ENCODE results near the gene MMP24OS.

MMP24OS gene

DNA sequence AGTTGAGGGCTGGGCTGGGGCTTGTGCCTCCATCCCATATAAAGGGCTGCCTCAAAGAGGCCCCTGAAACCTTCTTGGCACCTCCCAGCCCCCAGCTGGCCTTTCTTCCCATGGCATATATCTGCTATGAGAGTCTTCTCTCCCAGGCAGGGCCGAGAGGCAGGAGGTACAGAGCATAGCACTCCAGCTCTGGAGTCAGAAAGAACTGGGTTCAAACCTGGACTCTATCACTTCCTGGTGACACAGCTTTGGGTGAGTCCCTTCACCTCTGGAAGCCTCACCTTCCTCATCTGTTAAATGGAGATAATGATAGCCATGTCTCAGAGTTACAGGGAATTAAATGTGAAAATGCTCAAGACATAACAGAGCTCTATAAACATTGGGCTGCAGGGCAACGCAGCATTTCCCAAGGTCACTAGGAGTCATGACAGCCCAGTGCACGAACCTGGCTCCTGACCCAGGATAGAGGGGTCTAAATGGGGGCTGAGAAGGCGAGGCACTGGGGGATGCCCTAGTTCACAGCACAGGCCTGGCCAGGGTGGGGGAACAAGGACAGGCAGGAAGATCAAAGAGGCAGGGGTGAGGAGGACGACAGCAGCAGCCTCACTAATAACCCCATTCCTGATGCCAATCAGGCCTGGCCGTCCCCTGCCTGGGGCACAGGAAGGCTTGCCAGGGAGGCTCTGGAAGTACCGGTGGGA is 12.4 kb upstream of the MMP24OS start:
- no peak for DNase-seq

DNA sequence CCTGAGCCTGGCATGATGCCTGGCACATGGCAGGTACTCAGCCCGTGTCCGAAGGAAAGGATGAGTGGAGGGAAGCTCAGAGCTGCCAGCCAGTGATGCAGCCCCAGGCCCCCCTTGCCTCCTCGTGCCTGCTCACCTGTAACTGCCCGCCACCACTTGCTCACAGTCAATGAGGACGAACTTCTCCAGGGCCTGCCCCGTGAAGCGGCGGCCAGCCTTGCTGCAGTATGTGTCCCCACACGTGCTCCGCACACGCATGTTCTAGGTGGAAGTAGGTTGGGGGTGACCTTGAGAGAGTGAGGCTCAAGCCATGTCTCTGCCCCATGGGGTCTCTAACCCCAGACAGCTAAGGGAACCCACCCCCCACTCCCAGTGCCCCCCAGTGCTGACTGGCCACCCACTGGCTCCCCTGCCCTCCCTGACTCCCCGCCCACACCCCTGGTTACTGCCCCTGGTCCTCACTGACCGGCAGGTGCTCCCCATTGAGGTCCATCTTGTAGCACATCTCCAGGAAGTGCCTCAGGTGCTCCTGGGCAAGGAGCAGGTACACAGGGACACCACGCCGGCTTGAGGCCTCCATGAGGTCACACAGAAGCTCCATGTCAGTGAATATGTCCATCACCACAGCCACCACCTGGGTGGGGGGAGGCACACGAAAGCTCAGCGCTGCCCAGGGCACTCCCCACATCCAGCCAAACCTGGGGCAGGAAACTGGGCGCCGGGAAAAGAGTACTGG is 10.6 kb upstream of the MMP24OS start:
- DNase-seq = no peak

DNA sequence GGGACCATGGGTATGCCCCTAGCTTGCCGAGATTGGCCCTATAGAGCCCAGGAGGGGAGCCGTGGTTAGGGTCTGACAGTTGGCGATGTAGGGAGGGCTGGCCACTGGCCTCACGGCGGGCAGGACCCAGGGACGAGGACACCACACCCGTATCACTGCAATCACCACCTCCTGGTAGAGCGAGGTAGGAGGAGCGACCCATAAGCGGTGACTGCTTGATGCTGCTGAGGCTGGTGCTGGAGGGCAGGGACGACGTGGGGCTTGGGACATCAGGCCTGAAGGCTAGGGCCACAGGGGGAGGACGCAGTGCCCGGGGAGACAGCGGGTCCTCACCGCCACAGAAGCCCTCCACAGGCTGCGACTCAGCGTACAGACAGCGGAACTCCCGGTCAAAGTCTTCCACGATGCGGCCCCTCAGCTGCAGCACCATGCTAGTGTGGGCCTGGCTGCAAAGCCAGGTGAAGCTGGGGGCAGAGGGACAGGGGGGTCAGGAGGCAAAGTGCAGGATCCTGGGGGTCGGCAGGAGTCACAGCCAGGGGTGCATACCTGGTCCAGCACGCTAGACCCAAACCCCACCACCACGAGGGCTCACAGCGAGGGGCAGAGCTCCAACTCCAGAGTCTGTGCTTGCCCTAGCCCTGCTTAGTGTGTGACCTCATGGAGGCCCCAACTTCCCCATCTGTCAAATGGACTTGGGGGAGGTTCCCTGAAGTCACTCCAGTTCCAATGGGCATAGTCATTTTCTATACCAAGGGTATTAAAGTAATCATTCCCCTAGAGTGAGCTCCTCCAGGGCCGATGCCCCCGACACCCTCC is 9.8 kb upstream of the MMP24OS start:
- no peak for DNase-seq

DNA sequence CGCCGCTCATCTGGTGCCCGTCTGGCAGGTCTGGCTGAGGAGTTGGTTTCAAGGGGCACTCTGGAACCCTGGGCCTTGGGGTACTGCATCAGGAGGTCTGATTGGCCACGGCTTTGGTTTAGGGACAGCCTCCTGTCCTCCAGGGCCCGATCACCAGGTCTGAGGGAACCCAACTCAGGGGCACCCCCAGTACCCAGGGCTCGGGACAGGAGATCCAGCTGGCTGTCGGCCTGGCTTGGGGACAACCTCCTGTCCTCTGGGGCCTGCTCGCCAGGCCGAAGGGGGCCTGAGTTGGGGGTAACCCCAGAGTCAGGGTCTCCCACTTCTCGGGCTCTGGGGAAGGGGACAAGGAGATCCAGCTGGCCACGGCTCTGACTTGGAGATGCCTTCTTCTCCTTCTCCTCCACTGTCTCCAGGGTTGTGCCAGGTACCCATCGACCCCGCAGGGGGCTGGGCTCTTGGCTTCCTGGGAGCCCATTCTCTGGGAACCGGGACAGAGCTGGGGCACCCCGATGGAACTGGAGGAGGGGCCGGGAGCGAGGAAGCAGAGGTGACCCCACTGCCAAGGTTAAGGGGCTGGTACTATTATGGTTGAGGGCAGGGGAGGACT is 9.1 kb upstream of the MMP24OS start:
- no peak for DNase-seq

DNA sequence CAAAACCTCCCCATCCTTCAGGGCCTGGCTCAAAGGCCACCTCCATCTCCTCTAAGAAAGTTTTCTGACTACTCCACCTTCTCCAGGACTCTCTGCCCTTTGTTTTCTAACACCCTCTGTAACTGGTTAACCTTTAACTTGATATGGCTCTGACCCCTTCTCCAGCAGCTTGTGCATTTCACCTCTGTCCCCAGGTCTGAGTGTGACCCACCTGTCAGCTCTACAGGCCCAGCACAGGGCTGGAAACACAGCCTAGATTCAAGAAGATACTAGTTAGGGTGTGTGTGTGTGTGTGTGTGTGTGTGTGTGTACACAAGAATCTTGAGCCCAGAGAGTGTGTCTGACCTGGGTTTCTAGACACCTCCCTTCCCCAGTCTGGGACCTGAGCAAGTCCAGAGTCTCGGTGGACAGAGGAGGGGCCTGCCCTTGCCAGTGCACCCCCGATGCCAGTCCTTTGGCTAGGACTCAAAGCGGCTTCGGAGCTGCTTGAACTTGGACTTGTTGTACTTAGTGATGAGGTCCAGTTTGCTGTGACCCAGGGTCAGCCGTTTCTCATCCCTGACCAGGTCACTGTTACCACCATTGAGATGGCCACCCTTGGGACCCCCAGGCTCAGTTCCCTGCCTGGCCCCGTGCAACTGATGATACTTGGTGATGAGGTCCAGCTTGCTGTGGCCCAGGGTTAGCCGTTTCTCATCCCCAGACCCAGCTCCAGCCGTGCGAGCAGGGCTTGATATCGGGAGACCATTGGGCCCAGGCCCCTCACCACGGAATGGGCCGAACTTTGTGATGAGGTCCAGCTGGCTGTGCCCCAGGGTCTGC is 8.4 kb upstream of the MMP24OS start:
- DNase-seq = no peak

DNA sequence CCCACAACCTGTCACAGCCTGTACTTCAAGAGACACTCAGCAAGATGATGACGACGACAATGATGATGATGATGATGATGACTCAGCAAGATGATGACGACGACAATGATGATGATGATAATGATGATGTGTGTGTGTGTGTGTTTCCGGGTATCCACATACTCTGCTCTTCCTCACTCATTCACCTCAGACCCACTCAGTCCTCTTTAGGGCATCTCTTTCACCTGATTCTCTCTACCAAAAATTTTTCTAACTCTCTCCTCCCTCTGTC is 7.8 kb upstream of the MMP24OS start:
- no peak for DNase-seq

DNA sequence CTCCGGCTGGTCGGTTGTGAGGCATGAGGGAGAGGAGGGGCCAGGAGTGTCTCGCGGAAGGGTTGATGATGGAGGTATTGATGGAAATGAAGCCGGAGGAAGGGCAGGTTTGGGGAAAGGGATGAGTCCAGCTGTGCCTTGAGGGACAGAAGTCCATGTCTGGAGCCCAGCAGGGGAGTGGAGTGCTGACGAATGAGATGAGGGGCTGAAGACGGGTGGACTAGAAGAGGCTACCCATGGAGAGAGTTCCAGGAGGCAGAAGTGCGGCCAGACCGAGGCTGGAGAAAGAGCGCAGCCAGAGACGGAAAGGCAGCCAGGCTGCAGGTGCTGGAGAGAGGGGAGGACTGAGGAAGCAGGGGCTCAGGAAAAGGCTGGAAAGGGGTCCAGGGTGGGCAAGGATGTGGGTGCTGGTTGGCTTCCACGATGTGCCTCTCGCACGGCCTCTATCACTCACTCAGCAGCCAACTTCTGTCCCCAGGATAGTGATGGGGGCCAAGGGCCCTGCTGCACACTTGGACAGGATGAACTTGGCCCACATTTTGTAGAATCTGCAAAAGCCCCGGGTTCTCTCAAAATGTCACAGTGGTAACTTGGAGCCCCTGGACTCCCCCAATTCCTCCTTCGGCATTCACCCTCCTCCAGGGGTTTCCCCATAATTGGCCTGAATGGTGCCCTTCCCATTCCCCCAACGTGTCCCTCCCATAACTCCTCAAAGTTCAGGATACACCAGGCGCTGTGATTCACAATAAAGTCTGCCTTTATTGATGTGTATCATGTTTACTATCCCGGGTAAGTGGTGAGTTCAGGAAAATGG is 7.3 kb upstream of the MMP24OS start:
- DNase-seq = no peak

DNA sequence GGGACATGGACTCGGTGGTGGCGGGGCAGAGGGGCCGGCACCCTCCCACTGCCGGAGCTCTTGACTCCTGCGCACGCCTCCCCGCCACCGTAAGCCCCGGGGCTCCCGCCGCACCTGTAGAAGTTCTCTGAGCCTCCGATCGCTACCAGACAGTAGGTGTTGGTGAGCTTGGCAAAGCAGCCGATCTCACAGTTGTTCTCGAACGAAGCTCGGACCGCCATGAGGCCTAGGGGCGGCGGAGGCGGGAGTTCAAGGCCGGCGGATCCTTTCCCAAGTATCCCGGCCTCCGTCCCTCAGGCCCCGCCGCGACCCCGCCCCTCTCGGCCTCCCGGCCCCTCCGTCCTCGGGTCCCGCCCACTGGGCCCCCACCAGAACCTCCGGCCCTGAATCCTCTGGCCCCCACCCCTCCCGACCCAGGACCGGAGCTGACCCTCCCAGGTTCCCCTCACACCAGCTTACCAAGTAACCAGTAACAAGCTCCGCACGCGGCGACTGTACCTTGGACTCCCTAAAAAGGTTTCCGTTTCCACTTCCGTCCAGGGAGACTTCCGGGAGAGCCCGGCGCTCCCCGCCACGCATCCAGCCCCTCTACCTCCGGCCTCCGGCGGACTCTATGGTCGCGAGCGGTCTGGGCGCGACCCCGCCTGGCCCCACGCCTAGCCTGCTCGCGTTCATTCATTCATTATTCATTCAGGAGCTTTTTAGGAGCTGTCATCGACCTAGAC is 6.5 kb upstream of the MMP24OS start, which contains the start of gene EIF6:
TSS of gene EIF6 (minus strand) at position 506 of the 725 bp plus-strand sequence. CDS start at position 221, 285 bp downstream.
- peak; percentile 69 for DNase-seq

DNA sequence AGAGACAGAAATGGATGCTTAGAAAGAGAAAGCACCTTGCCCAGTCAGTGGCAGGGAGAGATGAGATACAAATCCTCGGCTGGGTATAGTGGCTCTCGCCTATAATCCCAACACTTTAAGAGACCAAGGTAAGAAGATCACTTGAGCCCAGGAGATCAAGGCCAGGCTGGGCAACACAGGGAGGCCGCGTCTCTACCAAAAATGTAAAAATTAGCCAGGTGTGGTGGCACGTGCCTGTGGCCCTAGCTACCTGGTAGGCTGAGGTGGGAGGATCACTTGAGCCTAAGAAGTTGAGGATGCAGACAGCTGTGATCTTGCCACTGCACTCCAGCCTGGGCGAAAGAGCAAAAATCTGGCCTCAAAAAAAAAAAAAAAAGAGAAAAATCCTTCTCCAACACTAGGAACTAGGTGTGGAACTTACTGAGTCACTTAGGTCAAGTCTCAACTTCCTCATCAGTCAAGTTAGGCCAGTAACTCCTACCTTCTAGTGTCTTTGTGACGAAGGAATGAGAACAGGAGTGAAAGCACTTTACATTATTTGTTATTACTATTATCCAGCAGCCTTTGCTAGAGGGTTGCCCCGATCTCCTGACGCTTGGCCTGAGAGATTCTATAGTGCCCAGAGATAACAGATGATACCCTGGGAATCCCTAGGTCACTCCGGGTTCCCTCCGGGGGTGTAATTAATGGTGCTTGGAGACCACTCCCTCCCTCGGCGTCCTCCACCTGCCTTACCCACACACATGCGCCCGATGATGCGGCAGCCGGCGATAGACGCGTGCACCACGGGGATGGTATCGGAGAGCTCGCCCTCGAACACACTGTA is 5.7 kb upstream of the MMP24OS start:
- no peak for DNase-seq

DNA sequence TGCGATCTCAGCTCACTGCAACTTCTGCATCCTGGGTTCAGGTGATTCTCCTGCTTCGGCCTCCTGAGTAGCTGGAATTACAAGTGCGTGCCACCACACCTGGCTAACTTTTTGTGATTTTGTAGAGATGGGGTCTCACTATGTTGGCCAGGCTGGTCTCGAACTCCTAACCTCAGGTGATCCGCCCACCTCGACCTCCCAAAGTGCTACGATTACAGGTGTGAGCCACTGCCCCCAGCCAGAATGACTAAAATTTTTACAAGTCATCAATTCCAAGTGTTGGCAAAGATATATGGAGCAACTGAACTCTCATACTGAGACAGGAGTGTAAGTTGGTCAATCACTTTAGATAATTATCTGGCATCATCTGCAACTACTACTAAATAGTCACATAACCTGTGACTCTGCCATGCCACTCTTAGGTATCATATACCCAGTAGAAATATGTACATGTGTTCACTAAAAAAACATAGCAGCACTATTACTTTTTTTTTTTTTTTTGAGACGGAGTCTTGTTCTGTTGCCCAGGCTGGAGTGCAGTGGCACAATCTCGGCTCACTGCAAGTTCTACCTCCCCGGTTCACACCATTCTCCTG is 3.7 kb upstream of the MMP24OS start:
- no peak for DNase-seq

DNA sequence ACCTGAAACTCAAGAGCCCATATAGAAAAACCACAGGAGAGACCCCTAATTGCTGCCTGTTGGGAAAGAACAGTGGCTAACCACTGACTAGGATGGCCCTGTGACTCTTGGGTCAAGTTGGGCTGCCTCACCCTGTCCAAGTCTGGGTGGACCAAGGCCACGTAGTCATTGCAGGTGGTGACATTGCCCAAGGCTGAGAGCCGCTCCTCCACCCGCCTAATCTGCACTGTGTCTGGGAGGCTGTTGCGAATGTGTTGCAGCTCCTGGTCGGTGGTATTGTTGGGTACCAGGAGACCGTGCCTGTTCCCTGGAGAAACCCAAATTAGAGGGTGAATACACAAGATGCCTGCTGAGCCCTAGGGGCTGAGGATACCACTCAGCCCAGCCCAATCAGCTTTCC is 2.6 kb upstream of the MMP24OS start:
- DNase-seq = no peak

DNA sequence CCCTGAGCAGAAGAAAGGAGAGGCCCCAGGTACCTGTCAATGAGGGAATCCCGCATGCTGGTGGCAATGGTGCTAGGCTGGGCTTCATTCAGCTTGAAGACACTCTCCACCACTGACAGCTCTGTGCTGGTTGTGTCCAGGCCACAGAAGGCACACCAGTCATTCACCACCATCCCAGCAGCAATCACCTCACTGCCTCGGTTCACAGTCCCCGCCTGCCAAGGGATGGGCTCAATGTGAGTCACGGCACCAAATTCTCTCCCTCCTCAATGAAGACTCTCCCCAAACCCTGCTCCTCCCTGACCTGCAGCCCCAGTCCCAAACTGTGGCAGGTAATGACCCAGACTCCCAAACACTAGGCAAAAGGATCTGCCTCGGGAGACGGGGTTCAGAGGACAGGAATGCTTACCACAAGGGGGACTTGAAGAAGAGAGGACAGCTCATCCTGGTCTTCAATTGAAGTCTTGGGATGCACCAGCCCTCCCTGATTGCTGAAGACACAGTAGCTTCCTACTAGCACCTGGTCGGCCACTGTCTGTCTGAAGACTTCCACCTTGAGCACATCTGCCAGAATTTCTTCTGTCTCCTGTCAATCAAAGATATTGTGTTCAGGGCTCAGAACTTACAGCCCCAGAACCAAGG is 1.7 kb upstream of the MMP24OS start:
- DNase-seq = no peak

DNA sequence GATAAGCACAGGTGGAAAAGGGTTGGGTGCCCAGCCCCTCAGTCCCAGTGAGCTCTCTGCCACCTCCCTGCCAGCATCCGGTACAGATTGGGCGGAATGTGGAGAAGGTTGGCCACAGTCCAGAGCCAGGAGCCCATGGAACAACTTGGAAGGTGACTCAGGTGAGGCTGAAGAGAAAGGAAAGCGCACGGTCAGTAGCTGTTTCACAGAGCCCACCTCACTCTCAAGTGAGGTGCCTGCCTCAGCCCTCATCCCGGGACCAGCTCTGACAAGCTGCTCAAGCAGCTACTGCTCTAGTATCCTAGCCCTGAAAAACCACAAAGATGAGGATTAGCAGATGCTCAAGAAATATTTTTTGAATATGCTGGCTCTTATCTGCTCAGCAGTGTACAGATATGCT is 1.1 kb upstream of the MMP24OS start:
- DNase-seq = no peak

DNA sequence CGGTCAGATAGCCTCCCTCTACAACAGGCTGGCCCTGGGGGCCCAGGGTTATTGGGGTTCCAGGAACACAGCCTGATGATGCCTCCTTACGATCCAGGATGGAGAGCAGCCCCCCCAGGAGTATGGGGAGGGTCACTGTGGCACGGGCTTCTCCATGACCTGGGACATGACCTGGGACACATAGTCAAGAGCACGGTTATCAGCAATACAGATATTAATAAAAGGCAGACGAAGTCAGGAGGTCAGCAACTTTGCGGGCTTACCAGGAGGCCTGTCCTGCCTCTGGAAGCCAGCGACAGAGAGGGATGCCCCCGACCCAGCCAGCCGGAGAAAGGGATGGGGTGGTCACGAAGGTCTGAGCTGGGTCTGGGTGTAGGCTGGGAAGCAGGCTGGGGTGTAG is 795 bp downstream of the MMP24OS start:
- no peak for DNase-seq

DNA sequence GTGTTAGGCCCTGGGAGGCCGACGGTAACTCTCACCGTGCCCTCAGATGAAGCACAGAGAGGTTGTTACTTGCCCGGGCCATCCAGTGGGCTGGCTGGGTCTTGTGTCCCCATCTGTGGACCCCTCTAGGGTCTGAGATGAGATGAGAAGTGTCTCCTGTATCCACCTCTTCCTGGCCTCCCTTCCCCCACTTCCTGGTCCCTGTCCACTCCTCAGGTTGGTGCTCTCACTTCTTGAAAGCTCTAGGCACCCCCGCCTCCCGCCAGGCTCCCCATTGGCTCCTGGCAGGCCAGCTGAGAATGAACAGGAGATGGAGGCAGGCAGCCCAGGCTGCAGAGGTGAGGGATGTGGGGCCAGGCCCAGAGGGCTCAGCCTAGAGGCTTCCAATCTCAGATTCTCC is 1.5 kb downstream of the MMP24OS start:
- DNase-seq = no peak

DNA sequence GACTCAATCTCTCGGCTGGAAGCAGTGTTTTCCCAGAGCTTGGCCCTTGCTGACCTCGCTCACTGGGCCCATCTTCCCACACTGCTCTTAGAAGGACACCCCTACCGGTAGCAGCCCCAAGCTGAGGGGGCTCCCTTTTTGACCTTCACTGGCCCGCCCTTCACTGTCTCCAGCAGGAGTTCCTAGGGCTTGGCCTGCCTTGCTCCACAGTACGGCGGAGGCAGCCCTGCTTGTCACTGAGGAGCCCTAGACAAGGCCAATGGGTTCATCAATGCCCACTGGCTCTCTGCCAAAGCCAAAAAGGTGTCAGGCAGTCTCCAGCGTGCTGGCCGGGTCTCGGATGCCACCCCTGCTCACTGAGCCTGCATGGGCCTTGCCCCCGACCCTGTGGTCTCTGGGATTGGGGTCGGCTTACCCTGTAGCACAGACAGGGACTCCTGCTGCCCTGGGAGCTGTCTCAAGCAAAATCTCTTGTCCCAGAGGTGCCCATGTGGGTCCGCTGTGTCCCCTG is 2.1 kb downstream of the MMP24OS start:
- no peak for DNase-seq

DNA sequence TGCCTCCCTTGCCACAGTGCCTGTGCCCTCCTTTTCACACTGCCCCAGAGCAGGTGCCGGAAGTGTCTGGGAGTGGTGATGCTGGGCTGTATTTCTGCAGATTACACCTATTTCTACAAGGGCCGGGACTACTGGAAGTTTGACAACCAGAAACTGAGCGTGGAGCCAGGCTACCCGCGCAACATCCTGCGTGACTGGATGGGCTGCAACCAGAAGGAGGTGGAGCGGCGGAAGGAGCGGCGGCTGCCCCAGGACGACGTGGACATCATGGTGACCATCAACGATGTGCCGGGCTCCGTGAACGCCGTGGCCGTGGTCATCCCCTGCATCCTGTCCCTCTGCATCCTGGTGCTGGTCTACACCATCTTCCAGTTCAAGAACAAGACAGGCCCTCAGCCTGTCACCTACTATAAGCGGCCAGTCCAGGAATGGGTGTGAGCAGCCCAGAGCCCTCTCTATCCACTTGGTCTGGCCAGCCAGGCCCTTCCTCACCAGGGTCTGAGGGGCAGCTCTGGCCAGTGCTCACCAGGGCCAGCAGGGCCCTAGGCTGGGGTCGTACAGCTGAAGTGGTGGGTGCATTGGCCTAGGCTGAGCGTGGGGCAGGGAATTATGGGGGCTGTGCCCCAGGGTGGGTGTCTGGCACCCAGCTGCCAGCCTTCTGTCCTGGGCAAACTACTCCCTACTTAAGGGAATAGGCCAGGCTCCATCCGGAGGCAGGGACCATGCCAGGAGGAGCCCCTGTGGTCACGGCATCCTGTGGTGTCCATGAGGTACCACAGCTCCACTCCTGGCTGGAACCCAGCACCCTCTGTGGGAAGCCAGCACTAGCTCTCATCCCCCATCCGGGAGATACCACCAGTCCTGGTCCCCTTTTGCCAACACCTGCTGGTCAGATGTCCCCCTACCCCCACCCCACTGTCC is 3.5 kb downstream of the MMP24OS start:
- no peak for DNase-seq
